PC-3 (cell line): ENCODE data around the gene TYMS.

Experiments
- CTCF ChIP-seq: fragments of 300-600 bp; sonication (generic); conservative IDR thresholded peaks from 2 replicates; pipeline ENCODE4 v1.5.1; 2017; ENCODE audit warnings: antibody characterized with exemption, low read depth, mild to moderate bottlenecking, low read length
- EZH2phosphoT487 ChIP-seq: fragments of 300-600 bp; sonication (generic); IDR thresholded peaks from 2 replicates; pipeline ENCODE4 v1.6.1; 2018; ENCODE audit warnings: mild to moderate bottlenecking, antibody characterized with exemption, low read length, borderline replicate concordance

GRCh38 chr18:676069-676468, 18.6 kb downstream of the TYMS start:
- no peak for TF ChIP-seq EZH2phosphoT487
- TF ChIP-seq CTCF = no peak
